Parathyroid adenoma (tissue), 2 donors: Measurements from ENCODE around the gene CCDC57.
"Not testable (repeated sequence)": the region's sequence is repeated elsewhere in the genome, so short reads cannot be mapped to it uniquely, and the experiment has no call there.

Source experiments
- H2AFZ ChIP-seq: fragments of 300-600 bp; sonication (generic); one replicate; pipeline ENCODE4 v1.7.0; 2017; ENCODE audit warnings: antibody characterized with exemption, mild to moderate bottlenecking
- H3K27ac ChIP-seq: fragments of 300-600 bp; sonication (generic); one replicate; pipeline ENCODE4 v1.7.0; 2017
- H3K27me3 ChIP-seq: fragments of 300-600 bp; sonication (generic); one replicate; pipeline ENCODE4 v1.7.0; 2017; ENCODE audit warnings: low read length; ENCODE audit not compliant: control insufficient read depth, insufficient read depth
- H3K36me3 ChIP-seq: fragments of 300-600 bp; sonication (generic); one replicate; pipeline ENCODE4 v1.7.0; 2017; ENCODE audit warnings: low read length; ENCODE audit not compliant: control insufficient read depth, insufficient read depth
- H3K4me1 ChIP-seq: fragments of 300-600 bp; sonication (generic); one replicate; pipeline ENCODE4 v1.7.0; 2017; ENCODE audit warnings: control low read depth
- H3K4me2 ChIP-seq: fragments of 300-600 bp; sonication (generic); one replicate; pipeline ENCODE4 v1.7.0; 2017; ENCODE audit warnings: low read length
- H3K4me3 ChIP-seq: fragments of 300-600 bp; sonication (generic); one replicate; pipeline ENCODE4 v1.7.0; 2017; ENCODE audit warnings: low read depth, low read length
- H3K79me2 ChIP-seq: fragments of 300-600 bp; sonication (generic); one replicate; pipeline ENCODE4 v1.7.0; 2017; ENCODE audit warnings: control low read depth
- H3K9ac ChIP-seq: fragments of 300-600 bp; sonication (generic); one replicate; pipeline ENCODE4 v1.7.0; 2017; ENCODE audit warnings: mild to moderate bottlenecking
- H3K9me3 ChIP-seq: fragments of 300-600 bp; sonication (generic); one replicate; pipeline ENCODE4 v1.7.0; 2017; ENCODE audit warnings: low read length; ENCODE audit not compliant: control insufficient read depth
- CTCF ChIP-seq: fragments of 300-600 bp; sonication (generic); IDR thresholded peaks from one replicate; pipeline ENCODE4 v1.7.0; 2017; ENCODE audit warnings: antibody characterized with exemption, mild to moderate bottlenecking
- donor health status: primary hyperparathyroidism.

Gene CCDC57

GRCh38 chr17:82148011-82148410, 64.6 kb downstream of the CCDC57 start:
- TF ChIP-seq CTCF = no peak
- Histone ChIP-seq H3K4me1 (peaks cover 21% of the 10 kb centered on the region), H3K4me2 (no peak overlapping the region), H3K4me3 (no peak overlapping the region), H3K9me3 (no peaks in the 10 kb centered on the region), H2AFZ (no peak overlapping the region), H3K27me3 (no peaks in the 10 kb centered on the region), H3K79me2 (peaks cover 13% of the 10 kb centered on the region), H3K9ac (no peak overlapping the region), H3K36me3 (no peaks in the 10 kb centered on the region), H3K27ac (no peak overlapping the region)

GRCh38 chr17:82146663-82147654, 65.7 kb downstream of the CCDC57 start:
- Histone ChIP-seq H3K36me3 (no peaks in the 10 kb centered on the region), H3K27me3 (no peaks in the 10 kb centered on the region), H3K79me2 (peaks cover 8% of the 10 kb centered on the region), H3K27ac (no peak overlapping the region), H3K9me3 (no peaks in the 10 kb centered on the region), H2AFZ (no peak overlapping the region), H3K4me3 (no peak overlapping the region), H3K4me2 (no peak overlapping the region), H3K9ac (no peak overlapping the region), H3K4me1 (peaks cover 30% of the 10 kb centered on the region)
- TF ChIP-seq CTCF = no peak

- Histone ChIP-seq H3K4me2 (no peak overlapping the region), H2AFZ (no peak overlapping the region), H3K36me3 (no peaks in the 10 kb centered on the region), H3K27ac (peak overlapping the region; percentile 3), H3K9ac (no peak overlapping the region), H3K9me3 (no peaks in the 10 kb centered on the region), H3K27me3 (no peaks in the 10 kb centered on the region), H3K4me3 (no peak overlapping the region), H3K79me2 (no peaks in the 10 kb centered on the region), H3K4me1 (peaks cover 36% of the 10 kb centered on the region)
- TF ChIP-seq CTCF = no peak
Observed at GRCh38 chr17:82145550-82146155, 67.0 kb downstream of the CCDC57 start.

- Histone ChIP-seq H3K4me1 (peaks cover 41% of the 10 kb centered on the region), H3K9me3 (no peaks in the 10 kb centered on the region), H3K4me3 (no peak overlapping the region), H3K36me3 (no peaks in the 10 kb centered on the region), H3K9ac (no peak overlapping the region), H2AFZ (no peak overlapping the region), H3K27me3 (no peaks in the 10 kb centered on the region), H3K27ac (peak overlapping the region; percentile 95), H3K79me2 (no peaks in the 10 kb centered on the region), H3K4me2 (peak overlapping the region; percentile 50)
- no peak for TF ChIP-seq CTCF
Observed at GRCh38 chr17:82143333-82143732, 69.3 kb downstream of the CCDC57 start.

GRCh38 chr17:82139961-82140360, 72.7 kb downstream of the CCDC57 start:
- H3K4me3 ChIP-seq, H3K9me3 ChIP-seq, H3K4me2 ChIP-seq, H3K9ac ChIP-seq, H3K27me3 ChIP-seq, H3K79me2 ChIP-seq, H3K36me3 ChIP-seq, H2AFZ ChIP-seq, H3K27ac ChIP-seq: not testable (repeated sequence)
- H3K4me1 ChIP-seq = peaks cover 36% of the 10 kb centered on the region
